ENCODE measurements around the gene FOXB2.

- TF ChIP-seq, protein P1, sequence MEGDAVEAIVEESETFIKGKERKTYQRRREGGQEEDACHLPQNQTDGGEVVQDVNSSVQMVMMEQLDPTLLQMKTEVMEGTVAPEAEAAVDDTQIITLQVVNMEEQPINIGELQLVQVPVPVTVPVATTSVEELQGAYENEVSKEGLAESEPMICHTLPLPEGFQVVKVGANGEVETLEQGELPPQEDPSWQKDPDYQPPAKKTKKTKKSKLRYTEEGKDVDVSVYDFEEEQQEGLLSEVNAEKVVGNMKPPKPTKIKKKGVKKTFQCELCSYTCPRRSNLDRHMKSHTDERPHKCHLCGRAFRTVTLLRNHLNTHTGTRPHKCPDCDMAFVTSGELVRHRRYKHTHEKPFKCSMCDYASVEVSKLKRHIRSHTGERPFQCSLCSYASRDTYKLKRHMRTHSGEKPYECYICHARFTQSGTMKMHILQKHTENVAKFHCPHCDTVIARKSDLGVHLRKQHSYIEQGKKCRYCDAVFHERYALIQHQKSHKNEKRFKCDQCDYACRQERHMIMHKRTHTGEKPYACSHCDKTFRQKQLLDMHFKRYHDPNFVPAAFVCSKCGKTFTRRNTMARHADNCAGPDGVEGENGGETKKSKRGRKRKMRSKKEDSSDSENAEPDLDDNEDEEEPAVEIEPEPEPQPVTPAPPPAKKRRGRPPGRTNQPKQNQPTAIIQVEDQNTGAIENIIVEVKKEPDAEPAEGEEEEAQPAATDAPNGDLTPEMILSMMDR (IDR thresholded peaks at IDR 0.05): no peak
- TF ChIP-seq POLR2A (IDR thresholded peaks at IDR 0.05; ENCODE audit: low read depth): no peak
- no peak for TF ChIP-seq POLR2AphosphoS5 (IDR thresholded peaks at IDR 0.05)
These were observed 10.6 kb downstream of the FOXB2 start for GRCh38 chr9:77030045-77030444.
